NCI-H1436 treated with DMSO at 0.1 percent for 48 hours (cell line): ENCODE data around the gene PUM1.
A peak's percentile ranks its signal among the peaks of the same experiment; 100 is the strongest.
"Not testable (repeated sequence)": the region's sequence is repeated elsewhere in the genome, so short reads cannot be mapped to it uniquely, and the experiment has no call there.

Source experiments
- DNase-seq: peaks from one replicate; lab custom pipeline; 2025; lab: John Stamatoyannopoulos, UW

Gene PUM1, protein sequence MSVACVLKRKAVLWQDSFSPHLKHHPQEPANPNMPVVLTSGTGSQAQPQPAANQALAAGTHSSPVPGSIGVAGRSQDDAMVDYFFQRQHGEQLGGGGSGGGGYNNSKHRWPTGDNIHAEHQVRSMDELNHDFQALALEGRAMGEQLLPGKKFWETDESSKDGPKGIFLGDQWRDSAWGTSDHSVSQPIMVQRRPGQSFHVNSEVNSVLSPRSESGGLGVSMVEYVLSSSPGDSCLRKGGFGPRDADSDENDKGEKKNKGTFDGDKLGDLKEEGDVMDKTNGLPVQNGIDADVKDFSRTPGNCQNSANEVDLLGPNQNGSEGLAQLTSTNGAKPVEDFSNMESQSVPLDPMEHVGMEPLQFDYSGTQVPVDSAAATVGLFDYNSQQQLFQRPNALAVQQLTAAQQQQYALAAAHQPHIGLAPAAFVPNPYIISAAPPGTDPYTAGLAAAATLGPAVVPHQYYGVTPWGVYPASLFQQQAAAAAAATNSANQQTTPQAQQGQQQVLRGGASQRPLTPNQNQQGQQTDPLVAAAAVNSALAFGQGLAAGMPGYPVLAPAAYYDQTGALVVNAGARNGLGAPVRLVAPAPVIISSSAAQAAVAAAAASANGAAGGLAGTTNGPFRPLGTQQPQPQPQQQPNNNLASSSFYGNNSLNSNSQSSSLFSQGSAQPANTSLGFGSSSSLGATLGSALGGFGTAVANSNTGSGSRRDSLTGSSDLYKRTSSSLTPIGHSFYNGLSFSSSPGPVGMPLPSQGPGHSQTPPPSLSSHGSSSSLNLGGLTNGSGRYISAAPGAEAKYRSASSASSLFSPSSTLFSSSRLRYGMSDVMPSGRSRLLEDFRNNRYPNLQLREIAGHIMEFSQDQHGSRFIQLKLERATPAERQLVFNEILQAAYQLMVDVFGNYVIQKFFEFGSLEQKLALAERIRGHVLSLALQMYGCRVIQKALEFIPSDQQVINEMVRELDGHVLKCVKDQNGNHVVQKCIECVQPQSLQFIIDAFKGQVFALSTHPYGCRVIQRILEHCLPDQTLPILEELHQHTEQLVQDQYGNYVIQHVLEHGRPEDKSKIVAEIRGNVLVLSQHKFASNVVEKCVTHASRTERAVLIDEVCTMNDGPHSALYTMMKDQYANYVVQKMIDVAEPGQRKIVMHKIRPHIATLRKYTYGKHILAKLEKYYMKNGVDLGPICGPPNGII

DNA sequence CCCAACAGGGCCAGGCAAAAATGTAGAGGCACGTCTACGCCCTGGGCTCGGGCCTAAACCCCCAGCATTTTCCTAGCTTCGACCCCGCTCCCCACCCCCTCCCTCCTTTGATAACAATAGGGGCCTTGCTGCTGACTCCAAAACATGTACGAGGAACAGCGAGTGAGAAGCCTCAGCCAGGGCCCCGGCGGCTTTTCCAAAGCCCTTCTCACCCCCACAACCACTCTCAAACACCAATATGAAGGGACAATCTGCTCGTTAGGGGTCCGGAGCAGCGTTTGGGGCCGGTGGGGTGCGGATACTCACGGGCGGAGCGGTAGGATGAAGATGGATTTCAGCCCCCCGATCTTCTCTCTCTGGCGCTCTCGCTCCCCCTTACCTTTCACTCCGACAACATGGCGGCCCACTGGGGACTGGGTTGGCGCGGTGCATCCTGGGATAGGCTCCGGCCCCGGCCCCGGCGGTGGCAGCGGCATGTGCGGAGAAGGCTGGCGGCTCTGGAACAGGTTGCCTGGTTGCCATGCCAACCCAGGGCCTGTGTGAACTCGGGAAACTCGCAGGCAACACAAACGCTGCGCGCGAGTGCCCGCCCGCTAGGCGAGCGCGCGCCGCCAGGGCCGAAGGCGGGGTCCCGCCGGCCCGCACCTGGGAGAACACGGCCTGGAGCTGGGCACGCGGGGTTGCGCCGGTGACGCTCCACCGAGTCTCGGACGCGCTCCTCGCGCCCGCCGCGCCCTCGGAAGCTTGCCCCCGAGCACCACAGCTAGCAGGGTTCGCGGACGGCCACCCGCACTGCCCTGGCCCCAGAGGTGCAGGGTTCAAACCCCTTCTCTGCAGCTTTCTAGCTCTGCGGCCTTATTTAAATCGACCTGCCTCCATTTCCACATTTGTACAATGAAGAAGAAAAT, at the start of gene PUM1:
Gene PUM1, minus strand, starts transcription at position 408 of the 908 bp plus-strand sequence. CDS start 6,151 bp downstream, outside the sequence.
- peak; percentile 88 for DNase-seq

DNA sequence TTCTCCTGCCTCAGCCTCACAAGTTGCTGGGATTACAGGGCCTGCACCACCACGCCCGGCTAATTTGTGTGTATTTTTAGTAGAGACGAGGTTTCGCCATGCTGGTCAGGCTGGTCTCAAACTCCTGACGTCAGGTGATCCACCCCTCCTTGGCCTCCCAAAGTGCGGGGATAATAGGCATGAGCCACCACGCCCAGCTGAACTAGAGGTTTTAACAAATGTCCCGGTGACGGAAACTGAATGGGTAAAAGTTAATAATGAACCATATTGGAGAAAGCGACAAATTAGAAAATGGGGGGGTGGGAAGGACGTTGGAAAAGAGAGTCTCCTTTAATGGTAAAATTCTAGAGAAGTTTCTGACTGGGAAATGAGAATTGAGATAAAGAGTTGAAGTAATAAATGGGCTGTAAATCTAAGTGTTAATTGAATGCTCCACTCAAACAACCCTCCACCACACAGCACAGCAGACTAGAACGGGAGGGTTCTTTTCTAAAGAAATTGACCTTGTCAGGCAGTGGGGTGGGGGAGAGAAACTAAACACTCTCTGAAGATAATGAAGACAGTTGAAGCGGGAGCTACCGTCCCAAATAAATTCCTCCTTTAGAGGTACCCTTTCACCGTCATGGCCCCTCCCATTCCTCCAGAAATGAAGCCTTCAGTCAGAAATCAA, 46.9 kb upstream of the PUM1 start:
- no peak for DNase-seq

DNA sequence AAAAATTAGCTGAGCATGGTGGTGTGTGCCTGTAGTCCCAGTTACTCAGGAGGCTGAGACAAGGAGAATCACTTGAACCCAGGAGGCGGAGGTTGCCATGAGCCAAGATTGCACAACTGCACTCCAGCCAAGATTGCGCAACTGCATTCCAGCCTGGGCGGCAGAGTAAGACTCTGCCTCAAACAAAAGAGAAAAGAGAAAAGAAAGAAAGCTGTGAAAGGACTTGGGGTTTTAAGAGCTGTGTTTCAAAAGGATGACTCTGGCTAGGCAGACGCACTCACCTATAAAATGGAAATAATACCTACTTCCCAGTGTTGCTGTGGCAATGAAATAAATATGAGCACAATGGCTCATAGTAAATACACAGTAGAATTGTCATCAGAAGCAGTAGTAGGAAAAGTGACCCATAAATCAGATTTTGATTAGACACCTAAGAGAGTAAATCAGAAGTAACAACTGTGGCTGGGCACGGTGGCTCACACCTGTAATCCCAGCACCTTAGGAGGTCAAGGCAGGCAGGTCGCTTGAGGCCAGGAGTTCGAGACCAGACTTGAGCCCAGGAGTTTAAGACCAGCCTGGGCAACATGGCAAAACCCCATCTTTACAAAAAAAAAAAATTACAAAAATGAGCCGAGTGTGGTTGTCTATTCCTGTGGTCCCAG, 45.9 kb upstream of the PUM1 start:
- DNase-seq = peak; percentile 1

DNA sequence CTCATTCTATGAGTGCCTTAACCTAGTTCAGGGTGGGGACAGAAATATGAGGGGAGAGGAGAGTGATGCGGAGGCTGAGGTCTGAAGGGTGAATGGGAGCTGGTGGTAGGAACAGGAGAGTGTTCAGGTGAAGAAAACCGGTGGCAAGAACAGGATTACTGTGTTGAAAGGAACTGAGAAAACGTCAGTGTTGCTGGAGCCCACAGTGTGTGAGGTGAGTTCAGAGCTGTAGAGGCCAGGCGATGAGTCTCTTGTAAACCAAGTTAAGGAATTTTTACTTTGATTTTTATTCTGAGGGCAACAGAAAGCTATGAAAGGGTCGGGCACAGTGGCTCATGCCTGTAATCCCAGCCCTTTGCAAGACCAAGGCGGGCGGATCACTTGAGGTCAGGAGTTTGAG, 45.3 kb upstream of the PUM1 start:
- no peak for DNase-seq

DNA sequence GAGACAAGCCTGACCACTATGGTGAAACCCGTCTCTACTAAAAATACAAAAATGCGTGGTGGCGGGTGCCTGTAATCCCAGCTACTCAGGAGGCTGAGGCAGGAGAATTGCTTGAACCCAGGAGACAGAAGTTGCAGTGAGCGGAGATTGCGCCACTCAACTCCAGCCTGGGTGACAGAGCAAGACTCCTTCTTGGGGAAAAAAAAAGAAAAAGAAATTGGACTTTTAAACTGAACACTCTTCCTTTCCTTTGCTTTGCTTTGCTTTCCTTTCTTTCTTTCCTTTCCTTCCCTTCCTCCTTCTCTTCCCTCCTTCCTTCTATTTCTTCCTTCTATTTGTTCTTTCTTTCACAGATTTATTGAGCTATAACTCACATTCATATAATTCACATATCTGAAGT, 43.3 kb upstream of the PUM1 start:
- no peak for DNase-seq

DNA sequence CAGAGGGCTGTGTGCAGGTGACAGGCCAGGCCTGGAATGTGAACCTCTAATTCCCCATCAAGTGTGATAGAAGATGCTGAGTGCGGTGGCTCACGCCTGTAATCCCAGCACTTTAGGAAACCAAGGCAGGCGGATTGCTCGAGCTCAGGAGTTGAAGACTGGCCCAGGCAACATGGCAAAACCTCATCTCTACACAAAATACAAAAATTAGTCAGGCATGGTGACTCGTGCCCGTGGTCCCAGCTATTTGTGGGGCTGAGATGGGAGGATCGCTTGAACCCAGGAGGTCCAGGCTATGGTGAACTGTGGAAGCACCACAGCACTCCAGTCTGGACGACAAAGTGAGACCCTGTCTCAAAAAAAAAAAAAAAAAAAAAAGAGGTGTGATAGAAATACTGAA, 40.1 kb upstream of the PUM1 start:
- no peak for DNase-seq

DNA sequence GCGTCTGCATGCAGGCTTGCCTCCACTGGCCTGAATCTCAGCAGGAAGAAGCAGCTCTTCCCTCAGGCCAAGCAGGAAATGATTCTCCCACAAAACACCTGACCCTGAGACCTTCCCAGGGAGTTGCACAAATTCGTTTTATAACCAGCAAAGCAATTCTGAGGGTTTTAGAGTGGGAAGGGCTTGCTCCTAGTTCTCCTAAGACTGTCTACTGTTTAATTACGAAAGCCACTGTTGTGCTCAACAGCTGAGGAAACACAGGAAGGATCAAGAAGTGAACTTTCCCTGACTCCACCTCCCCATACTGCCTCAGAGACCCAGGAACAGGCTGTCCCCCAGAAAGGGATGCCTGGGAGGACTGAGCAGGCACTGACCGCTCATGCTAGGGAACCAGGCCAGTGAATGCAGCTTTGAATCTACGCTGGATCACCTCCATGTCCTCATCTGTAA, 37.0 kb upstream of the PUM1 start:
- no peak for DNase-seq

DNA sequence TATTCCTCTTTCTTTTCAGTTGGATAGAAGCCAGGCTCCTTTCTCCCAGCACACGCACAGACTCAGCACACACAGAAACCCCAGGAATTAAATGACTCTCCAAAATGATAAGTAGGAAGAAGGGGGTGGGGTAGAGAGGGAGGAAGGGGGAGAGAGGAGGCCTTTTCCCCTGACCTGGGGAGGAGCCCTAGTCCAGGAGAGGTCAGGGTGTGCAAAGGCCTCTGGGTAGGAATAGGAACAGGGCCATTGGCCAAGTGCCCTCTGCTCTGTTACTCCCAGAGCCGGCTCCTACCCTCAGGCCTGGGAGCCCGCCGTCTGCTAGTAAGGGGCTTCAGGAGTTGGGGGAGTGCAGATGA, 35.6 kb upstream of the PUM1 start:
- no peak for DNase-seq

DNA sequence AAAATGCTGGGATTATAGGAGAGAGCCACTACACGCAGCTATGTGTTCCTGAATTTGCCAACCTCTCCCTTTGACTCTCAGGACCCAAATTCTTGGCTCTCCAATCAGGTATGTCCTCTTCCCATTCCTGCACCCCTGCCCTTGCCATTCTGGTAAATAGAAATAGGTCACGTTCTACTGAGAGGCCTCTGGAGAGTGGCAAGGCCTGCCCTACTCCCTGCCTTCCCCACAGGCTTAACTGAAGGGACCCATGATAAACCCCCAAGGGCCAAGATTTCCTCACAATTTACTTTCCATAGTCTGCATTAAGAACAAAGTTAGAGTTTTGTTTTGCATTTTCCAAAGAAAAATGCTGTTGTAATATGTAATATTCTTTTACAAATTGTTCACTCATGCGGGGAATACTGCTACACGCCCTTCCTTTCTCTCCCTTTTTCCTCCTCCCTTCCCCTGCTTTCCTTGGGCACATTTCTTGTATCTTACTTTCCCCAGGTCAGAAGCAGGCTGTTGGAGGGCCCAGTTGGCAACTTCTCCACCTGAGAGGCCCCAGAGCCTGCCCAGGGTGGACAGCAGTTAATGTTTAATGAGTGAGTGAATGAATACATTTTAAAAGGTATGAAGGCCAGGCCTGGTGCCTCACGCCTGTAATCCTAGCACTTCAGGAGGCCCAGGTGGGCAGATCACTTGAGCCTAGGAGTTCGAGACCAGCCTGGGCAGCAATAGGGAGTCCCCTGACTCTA, 33.9 kb upstream of the PUM1 start:
- no peak for DNase-seq

DNA sequence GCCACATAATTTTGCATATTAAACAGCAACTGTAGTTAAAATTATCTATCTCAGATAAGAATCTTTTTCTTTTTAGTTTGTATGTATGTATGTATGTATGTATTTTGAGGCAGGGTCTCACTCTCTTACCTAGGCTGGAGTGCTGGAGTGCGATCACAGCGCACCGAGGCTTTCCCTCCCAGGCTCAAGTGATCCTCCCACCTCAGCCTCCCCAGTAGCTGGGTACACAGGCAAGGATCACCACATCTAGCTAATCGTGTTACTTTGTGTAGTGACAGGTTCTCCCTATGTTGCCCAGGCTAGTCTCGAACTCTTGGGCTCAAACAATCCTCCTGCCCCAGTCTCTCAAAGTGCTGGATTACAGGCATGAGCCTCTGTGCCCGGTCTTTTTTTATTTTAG, 30.5 kb upstream of the PUM1 start:
- no peak for DNase-seq

DNA sequence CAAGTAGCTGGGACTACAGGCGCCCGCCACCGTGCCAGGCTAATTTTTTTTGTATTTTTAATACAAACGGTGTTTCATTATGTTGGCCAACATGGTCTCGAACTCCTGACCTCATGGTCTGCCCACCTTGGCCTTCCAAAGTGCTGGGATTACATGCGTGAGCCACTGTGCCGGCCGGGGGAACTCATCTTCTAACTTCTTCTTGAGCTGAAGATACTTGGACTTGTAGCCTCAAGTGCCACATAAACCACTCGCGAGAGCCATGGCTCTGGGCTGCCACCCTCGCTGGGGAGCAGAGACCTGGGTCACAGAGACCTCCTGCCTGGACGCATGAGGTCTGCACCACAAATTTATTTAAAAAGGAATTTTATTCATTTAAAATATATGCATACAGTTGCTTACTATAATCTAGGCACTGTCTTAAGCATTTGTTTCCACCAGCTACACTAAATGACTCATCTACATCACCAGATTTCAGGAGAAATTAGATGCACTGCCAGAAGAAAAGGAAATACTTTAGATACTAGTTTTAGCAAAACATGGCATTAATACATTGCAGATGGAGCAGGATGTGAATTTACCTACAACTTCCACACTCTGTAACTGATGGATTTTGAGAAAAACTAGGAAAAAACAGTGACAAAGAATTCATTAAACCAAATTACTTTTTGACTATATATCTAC, 29.9 kb upstream of the PUM1 start:
- DNase-seq = no peak

DNA sequence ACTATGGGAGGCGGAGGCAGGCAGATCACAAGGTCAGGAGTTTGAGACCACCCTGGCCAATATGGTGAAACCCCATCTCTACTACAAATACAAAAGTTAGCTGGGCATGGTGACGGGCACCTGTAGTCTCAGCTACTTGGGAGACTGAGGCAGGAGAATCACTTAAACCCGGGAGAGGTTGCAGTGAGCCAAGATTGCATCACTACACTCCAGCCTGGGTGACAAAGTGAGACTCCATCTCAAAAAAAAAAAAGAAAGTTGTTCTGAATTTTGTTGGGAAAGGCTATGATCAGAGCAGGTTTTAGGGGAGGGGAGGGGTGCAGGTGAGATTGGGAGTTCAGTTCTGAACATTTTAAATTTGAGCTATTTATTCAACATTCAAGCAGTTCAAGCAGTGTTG, 22.6 kb upstream of the PUM1 start:
- DNase-seq = not testable (repeated sequence)

DNA sequence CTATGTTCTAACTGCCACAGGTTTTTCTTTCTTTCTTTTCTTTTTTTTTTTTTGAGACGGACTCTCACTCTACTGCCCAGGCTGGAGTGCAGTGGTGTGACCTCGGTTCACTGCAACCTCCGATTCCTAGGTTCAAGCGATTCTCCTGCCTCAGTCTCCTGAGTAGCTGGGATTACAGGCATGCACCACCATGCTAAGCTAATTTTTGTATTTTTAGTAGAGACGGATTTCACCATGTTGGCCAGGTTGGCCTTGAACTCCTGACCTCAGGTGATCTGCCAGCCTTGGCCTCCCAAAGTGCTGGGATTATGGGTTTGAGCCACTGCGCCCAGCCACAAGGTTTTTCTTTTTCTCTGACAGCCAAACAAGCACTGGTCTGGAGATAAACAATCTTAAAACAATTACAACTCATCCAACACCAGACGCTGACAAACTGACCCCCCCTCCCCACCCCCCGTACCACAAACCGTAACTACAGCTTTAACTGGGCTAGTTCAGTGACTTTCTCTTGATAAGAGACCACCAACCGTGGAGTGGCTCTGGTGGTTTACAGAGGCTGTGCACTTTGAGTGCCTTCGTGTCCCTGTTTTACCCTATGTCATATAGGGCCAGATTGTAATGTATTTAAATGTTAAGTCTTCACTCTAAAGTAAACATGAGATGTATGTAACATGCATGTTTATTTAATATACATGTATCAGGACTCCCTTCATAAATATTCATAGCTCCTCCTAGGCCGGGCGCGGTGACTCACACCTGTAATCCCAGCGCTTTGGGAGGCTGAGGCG, 19.5 kb upstream of the PUM1 start:
- DNase-seq = no peak

DNA sequence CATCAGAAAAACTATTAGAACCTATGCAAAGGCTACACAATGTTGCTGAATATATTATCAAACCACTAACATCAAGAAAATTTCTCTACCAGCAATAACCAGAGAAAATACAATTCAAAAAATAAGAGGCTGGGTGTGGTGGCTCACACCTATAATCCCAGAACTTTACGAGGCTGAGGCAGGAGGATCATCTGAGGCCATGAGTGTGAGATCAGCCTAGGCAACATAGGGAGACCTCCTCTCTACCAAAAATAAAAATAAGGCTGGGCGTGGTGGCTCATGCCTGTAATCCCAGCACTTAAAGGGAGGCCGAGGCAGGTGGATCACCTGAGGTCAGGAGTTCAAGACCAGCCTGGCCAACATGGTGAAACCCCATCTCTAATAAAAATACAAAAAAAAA, 16.9 kb upstream of the PUM1 start:
- no peak for DNase-seq

DNA sequence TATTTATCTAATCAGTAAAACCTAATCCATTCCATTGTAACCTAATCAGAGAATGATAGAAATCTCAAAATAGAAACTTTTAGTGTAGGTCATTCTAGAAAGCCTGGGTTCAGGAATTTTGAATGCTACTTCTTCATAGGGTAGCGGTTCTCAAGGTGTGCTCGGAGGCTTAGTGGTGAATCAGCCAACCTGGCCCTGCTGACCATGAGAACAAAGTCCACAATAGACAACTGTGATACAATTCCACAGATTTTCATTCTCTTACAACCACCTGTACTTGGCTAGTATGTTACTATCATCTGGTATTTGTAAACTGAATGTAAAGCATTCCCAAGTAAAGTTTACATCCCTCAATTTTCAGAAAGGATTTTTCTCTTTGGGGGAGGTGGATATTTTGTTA, 7.5 kb upstream of the PUM1 start:
- no peak for DNase-seq

DNA sequence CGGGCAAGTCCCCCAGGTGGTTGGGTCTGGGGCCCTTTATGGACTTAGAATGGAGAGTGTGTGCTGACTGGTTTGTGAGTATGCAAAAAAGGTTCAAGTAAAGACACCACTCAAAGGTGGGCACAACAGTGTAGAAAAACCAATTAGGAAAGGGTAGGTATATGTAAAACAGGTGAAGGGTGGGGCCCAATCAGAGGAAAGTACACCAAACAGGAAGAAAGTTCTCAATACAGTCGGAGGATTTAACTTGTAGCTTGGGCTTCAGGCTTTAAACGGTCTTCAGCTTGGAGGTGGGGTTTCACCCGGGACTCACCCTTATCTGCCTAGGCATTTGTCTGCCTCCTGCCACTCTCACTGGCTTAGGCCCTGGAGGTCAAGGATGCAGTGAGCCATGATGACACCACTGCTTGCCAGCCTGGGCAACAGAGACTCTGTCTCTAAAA, 6.8 kb upstream of the PUM1 start:
- DNase-seq = no peak

DNA sequence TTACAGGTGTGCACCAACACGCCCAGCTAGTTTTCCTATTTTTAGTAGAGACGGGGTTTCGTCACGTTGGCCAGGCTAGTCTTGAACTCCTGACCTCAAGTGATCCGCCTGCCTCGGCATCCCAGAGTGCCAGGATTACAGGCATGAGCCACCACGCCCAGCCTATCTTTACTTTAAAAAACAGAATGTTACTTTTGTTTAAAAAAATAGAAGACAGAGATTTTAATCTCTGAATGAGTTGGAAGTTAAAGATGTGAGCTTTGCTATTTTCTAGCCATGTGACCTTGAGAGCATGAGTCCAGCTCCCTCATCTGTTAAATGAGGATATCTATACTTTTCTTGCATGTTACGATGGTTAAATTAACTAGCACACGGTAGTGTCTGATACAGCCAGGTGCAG, 3.9 kb upstream of the PUM1 start:
- no peak for DNase-seq

DNA sequence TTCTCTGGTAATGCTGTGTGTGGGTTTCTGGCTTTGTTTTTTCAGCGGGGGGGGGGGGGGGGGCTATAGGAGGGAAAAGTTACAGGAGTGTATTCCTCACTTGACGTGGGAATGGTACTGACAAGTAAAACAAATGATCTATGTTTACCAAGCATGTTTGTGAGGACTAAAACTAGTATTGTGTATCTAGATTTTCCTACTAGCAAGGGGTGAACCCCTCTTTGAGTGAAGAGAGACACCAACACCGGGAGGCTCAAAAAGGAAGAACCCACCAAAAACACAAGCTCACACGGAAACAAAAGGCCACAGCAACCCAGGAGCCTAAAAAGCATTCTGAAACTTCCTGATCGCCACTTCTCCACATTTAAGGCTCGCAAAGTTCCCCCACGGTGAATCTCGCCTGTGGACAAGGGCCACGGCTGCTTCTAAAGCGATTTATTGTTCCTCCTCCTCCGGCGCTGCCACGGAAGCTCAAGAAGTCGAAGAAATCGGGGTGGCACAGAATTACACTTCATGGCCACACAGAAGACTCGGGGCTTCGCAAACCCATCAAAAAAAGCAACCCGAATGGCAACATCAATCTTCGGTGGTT, 703 bp downstream of the PUM1 start:
- DNase-seq = no peak
